ENCODE data around the gene P2RX6.

The P2RX6 gene

DNA sequence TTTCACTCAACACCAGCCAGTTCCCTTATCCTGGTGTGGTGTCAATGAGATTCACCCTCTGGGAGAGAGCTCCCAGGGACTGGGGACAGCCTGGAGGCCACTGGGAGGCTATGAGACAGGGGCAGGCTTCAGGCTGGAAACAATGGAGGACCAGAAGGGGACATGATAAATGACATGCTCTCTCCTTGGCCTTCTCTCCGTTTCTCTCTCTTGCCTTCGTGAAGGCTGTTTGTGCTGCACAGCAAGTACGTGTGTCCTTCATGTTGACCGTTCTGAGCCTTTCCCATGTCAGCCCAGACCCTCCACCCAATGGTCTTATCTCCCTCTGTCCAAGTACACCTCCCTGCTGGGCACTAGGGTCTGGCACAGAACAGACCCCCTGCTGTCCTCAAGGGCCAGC lies 34.4 kb upstream of the P2RX6 start:
- no peak for DNase-seq

DNA sequence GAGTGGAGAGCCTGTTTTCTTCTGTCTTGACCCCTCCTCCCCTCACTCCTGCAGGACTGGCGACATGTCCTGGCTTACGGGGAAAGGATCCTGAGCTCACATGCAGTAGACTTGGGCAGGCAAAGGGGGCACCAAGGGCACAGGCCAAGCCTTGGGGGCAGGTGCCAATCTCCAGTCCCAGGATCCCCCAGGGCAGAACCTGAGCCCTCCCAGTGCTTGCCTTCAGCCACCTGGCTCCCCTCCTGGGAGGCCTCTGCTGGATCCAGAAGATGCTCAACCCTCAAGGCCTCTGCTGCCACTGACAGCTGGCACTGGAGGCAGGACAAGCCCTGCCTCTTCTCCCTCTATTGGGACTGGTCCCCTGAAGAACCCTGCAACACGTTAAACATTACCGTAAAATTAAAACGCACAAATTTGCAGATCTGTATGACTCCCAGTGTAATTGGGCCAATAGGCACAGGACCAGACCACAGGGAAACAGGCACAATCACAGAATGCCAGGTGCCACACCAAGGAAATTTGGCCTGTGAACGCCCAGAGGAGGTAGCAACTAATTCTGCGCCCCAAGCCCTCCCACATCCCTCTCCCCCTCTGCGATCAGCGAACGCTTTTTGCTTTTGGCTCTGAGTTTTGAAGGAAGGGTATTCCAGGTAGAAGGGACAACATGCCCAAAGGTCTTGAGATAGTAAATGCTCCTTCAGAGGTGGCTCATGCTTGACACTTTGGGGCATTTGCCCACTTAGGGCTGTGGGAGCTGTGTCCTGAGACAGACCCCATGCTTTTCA lies 33.8 kb upstream of the P2RX6 start:
- DNase-seq = no peak

DNA sequence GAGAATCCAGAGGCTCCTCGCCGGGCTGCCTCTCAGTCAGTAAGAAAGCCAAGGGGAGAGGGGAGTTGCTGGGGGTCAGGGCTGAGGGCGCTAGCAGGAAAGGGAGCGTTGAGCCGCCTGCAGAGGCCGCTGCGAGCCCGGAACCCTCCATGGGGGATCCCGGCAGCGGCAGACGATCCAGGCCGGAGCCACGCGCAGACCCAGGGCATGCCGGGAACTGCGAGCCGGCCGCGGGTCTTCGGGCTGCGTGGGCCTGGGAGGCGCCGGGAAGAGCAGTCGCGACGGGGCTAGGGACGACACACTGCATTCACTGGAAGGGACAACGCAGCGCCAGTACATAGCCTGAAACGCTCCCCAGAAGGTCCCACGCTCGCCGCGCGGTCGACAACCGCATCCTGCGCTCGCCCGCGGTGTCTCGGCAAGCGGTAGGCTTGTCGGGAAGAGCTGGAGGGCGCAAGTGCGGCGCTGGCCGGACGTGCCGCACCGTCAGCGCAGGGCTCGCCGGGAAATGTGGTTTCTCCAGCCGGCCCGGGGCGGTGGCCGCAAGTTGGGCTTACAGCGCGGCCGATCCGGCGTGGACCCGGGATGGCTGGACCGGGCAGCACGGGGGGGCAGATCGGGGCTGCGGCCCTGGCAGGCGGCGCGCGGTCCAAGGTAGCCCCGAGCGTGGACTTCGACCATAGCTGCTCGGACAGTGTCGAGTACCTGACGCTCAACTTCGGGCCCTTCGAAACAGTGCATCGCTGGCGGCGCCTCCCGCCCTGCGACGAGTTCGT lies 33.0 kb upstream of the P2RX6 start, which contains the start of gene LZTR1:
TSS of gene LZTR1 (plus strand) at position 511 of the 776 bp plus-strand sequence. CDS start at position 586, 75 bp downstream.
- peak; percentile 82 for DNase-seq

DNA sequence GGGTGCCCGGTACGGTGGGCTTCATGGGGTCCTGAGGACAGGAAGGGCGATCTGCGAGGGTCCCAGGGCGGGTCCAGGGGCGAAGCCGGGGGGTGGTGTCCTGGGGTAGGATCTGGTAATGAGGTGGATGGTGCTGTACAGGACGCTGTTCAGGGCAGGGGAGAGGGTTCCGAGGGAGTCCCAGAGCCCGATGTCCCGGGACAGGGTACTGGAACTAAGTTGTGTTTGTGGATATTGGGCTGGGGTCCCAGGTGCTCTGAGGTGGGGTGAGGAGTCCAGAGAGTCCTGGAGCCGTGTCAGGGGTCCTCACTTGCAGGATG lies 32.4 kb upstream of the P2RX6 start:
- no peak for DNase-seq

DNA sequence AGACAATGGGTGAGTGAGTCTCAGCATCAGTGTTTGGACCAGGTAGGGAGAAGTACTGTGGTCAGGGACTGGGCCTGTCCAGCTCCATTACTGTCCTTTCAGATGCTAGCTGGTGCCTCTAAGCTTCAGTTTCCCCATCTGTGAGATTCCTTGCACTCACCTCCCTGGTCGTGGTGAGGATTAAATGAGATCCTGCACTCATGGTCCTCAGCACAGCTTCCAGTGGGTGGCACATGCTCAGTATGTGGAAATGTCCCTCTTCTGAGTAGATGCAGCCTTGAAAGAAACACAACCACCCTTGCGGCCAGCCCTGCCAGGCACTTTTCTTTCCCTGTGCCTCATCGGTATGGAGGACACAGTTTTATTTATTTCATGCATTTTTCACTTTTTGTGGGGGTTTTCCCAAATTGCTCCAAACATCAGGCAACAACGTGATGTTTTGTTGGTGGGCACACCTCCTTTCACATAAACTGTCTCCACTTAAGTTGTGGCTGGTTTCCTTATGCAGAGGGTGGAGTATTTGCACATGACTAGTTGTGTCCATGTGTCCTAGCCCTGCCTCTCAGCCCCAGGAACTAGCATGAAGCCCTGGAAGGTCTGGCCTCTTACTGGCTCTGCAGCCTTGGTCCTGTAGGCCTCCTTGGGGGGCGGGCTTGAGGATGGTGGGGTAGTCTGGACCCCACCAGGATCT lies 31.7 kb upstream of the P2RX6 start:
- DNase-seq = no peak

DNA sequence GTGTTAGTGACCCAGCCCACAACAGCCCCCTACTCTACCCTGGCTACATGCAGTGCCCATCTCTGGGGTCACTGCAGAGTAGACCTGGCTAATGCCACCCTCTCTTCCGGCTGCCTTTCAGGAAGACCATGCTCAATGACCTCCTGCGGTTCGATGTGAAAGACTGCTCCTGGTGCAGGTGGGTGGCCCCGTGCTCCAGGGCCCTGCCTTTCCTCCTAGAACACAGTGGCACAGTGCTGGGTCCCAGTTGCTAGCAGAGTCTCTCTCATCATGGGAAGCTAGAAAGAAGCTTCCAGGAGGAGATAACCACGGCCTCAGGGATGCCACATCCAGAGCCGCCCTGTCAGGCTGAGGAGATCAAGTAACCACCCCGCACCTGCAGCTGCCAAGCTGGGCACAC lies 29.2 kb upstream of the P2RX6 start:
- no peak for DNase-seq

- DNase-seq = no peak
Measured at GRCh38 chr22:20986365-20986764, 28.6 kb upstream of the P2RX6 start.

- no peak for DNase-seq
Measured at GRCh38 chr22:20987375-20987774, 27.6 kb upstream of the P2RX6 start.

GRCh38 chr22:20988573-20989322 lies 26.2 kb upstream of the P2RX6 start:
- no peak for DNase-seq

DNA sequence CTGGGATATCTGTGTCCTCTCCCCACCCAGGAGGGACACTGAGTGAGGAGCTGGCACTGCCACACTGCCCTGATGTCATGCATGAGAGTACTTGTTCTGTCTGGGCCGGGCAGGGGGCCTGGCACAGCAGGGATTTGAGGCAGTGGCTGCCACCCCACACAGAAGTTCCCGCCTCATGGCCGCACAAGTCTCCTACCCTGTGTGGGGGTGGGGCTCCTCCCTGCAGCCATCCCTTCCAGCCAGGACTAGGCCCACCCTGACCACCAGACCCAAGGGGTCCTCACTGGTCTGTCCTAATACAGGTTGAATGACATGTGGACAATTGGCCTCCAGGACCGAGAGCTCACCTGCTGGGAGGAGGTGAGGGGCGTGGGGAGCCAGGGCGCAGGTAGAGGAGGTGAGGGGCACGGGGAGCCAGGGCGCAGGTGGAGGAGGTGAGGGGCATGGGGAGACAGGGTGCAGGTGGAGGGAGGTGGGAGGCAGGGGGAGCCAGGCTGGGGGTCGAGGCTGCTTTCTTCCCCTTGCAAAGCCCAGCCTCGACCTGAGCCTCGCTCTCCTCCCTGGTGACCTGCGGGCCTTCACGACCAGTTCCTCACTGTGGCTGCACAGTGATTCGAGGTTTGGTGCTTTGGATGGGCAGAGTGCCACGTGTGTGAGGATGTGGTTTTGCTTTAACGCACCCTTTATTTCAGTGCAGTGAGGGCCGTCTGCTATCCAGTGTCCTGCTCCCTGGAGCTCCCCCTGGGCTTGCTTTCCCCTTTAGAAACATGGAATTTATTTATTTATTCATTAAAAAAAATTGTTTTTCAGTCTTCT lies 25.4 kb upstream of the P2RX6 start:
- peak; percentile 30 for DNase-seq

DNA sequence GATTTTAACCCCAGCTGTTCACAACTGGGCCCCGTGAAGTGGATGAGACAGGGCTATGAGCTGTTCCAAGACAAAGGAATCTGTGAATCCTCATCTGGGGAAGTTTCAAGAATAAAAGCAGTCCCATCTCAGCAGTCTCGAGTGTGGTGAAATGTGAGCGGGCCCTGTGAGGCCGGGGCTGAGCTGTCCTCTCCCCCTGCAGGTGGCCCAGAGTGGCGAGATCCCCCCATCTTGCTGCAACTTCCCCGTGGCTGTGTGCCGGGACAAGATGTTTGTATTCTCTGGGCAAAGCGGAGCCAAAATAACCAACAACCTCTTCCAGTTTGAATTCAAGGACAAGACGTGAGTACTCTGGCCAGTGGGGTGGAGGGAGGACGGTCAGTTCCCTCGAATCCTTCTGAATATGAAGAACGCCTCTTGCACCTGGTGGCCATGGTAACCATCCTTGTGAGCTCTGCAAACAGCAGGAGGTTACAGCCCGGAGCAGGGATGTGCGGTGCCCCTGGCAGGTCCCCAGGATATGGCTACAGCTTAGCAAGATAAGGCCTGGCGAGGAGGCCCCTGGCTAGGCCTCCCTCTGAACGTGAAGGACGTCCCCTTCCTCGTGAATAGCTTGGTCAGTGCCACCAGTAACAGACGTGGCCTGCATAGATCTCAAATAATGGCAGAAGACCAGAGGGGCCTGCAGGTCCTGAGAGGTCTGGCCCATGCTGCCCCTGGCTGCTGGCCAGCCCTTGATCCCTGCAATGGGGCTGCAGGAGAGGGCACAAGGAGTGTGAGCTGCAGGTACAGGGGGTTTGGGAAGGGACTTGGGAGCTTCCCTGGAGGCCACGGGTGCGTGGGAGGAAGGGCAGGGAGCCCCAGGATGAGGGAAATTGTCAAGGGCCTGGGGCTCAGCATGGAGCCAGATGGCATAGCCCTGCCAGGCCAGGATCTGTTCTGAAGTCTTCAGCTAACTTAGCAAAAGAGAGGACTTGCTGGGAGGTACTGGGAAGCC lies 24.5 kb upstream of the P2RX6 start:
- DNase-seq = no peak

DNA sequence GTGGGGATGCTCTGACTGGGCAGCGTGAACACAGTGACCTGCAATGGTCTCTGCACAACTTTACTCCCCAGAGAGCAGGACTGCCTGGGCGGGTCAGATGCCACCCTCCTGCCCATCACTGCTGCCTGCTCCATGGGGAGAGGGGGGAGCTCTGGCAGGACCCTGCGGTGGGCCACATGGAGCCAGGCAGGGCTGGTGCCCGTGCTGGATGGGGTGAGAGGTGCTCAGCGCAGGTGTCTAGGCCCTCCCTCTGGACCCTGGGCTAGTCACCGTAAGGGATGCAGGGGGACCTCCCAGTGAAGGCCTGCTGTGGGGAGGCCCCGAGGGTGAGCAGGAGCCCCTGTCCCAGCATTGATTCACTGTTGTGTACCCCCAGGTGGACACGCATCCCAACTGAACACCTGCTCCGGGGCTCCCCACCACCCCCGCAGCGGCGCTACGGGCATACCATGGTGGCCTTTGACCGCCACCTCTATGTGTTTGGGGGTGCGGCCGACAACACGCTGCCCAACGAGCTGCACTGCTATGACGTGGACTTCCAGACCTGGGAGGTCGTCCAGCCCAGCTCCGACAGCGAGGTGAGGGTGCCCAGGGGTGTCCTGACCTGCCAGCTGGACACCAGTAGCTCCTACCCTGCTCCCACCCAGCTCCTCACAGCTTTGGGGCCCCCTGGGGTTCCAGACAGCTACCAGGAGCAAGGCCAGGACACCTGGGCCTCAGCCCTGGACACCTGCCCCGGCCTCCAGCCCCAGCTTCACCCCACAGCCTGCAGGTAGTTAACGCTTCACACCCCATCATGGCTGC lies 23.5 kb upstream of the P2RX6 start:
- DNase-seq = no peak

- no peak for DNase-seq
Measured at GRCh38 chr22:20992056-20992442, 22.9 kb upstream of the P2RX6 start.

DNA sequence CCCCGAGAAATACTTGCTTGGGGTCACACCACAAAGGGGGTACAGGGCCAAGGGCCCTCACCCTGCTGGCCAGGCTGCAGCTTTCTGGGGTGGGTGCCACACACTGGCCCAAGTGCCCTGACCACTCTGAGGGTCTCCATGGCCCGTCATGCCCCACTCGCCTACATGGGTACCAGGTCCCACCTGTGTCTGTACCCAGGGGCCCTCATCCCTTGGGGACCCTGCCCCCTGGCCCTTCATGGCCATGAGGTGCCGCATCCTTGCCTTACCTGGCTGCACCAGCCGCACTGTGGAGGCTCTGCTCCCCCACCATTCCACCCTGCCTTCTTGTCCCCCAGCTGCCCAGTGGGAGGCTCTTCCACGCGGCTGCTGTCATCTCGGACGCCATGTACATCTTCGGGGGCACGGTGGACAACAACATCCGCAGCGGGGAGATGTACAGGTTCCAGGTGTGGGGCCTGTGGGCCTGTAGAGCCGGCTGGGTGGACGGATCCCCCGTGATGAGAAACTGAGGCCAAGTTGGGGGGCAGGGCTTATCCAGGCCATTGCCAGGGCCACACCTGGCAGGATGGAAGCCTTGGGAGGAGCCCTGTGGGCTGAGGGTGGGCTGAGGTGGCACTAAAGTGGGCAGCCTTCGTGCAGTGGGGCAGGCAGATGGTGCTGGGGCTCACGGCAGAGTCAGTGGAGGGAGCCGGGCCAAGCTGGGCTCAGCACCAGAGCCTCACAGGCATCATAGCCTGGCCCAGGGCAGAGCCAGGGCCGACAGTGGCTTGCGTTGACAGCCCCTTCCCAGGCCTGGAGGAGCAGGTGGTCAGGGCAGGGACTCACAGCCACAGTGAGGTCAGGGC lies 22.3 kb upstream of the P2RX6 start:
- no peak for DNase-seq

DNA sequence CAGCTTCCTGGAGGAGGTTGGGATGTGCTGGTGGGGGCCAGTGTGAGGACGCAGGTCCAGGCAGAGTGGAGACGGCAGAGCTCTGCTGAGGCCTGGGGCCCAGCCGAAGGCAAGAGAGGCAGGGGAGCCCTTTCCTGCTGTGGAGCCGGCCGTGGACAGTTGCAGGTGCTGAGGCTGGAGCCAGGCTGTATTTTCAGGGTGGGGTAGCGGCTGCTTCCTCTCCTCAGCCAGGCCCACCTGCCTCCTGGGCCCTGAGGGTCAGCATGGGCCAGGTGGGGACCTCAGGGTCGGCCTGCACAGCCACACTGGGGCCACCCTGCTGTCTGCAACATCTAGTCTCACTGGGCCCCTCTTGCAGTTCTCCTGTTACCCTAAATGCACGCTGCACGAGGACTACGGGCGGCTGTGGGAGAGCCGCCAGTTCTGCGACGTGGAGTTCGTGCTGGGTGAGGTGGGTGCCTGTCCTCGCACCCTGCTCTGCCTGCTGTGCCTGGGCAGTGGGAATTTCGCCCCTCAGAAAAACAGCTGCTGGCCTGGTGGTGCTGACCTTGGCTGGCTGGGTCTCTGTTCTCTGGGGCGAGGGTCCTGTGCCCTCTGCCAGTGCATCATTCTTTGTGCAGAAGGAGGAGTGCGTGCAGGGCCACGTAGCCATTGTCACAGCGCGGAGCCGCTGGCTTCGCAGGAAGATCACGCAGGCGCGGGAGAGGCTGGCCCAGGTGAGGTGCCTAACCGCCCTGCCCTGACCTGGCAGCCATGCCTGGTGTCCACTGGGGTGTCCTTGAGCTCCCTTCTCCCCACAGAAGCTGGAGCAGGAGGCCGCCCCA lies 21.4 kb upstream of the P2RX6 start:
- no peak for DNase-seq

GRCh38 chr22:20994128-20994901 lies 20.6 kb upstream of the P2RX6 start:
- DNase-seq = no peak

GRCh38 chr22:20994902-20995241 lies 20.1 kb upstream of the P2RX6 start:
- DNase-seq = no peak

Measured in fibroblast of skin of right biceps (primary cell).